Measurements from ENCODE around the gene OR8B3.
A peak's percentile ranks its signal among the peaks of the same experiment; 100 is the strongest.
"Not testable (repeated sequence)": the region's sequence is repeated elsewhere in the genome, so short reads cannot be mapped to it uniquely, and the experiment has no call there.

The OR8B3 gene, protein sequence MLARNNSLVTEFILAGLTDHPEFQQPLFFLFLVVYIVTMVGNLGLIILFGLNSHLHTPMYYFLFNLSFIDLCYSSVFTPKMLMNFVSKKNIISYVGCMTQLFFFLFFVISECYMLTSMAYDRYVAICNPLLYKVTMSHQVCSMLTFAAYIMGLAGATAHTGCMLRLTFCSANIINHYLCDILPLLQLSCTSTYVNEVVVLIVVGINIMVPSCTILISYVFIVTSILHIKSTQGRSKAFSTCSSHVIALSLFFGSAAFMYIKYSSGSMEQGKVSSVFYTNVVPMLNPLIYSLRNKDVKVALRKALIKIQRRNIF

DNA sequence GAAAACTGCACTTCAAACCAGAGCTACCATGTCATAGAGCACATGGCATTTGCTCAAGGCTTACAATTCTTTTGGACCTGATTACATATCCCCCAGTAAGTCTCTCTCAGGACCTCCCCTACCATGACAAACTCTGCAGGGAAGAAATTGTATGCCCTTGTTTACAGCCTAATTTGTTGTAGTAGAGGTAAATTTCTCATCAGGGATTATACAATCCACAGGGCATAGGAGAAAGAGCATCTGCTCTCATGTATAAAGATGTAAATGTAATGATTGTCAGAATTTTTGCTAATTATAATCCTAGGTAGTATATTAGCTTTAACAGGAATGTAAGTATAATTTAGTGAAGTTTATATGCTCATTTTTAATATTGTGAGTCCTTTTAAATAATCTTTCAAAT is at the start of gene OR8B3:
Gene OR8B3, minus strand, starts transcription at position 101 of the 400 bp plus-strand sequence. CDS start 1,673 bp downstream, outside the sequence.
- DNase-seq (ENCODE audit: insufficient read length, low spot score) (no peak), FAIRE-seq (no peak)

DNA sequence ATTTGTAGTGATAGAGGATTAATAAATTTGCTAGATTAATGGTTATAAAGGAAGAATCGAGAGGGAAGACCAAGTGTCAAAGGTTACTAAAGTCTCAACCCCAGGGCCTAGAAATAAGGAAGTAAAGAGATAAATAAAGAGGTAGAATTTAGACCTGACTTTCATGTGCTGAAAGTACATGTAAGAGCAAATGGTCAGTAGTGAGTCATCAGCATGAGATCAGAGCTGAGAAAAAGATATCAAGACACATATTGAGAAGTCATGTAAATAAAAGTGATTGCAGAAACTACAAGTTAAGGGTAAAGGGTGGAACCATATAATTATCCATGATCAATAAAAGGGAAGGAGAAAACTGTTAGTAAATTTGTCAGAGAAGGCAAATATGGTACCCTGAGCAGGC is 48.1 kb upstream of the OR8B3 start:
- FAIRE-seq = no peak
- DNase-seq (ENCODE audit: insufficient read length, low spot score) = no peak

DNA sequence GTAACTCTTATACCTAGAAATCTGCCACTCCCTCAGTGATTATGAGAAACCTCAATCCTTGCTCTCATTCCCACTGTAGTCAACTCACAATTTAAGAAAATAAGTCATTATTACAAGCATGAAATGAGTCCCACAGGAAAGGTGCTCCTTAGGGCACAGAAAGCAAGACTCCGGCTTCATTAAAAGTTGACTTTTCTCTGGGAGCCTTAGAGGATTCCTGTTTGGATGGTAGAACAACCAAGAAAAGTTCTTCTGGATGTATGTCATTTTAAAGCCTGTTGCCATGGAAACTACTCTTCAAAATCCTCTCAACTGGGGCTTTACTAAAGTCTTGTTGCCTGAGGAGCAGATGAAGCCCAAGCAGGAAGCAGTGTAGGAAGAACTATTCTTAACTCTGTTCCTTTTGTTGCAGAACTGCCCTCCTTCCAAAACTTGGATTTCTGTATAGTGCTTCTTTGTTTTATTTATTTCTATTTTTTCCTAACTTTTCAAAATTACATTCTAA is 46.9 kb upstream of the OR8B3 start, which contains the start of gene OR8B8:
Gene OR8B8, minus strand, starts transcription at position 51 of the 505 bp plus-strand sequence. CDS start 4,611 bp downstream, outside the sequence.
- DNase-seq (ENCODE audit: insufficient read length, low spot score) (no peak), FAIRE-seq (no peak)

DNA sequence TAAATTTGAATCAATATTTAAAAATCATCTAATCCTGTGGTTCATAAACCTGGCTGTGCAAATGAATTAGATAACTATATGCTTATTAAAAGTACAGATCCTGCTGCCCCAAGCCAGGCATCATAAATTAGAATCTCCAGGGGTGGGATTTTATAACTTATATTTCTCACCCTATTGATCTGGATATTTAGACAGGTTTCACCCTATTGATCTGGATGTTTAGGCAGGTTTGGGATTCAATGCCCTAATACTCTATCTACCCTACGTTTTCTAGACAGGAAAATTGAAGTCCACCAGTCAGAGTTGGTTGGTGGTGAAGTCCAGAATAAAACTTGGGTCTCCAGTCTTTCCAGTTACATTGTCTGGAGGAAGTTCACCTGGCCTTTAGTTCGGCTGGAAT is 44.0 kb upstream of the OR8B3 start:
- FAIRE-seq (no peak), DNase-seq (ENCODE audit: insufficient read length, low spot score) (no peak)

DNA sequence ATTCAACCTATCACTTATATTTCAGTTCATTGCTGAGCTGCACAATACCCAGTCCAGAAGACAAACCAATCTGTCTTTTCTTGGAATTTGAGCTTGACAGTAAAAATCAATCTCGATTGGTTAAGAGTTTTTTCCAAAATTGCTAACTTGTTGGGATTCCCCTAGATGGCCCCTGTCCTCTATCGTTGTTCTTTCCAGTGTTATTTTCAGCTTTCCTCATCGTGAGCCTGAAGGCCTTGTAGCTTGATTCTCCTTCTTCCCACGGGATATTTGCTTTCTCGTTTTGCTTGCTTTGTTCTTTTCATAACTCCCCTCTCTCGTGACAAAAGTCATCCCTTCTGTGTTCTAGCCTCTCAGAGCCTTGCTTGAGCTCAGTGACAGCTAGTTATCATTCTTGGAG is 43.6 kb upstream of the OR8B3 start:
- DNase-seq (ENCODE audit: insufficient read length, low spot score) = no peak
- FAIRE-seq = no peak

DNA sequence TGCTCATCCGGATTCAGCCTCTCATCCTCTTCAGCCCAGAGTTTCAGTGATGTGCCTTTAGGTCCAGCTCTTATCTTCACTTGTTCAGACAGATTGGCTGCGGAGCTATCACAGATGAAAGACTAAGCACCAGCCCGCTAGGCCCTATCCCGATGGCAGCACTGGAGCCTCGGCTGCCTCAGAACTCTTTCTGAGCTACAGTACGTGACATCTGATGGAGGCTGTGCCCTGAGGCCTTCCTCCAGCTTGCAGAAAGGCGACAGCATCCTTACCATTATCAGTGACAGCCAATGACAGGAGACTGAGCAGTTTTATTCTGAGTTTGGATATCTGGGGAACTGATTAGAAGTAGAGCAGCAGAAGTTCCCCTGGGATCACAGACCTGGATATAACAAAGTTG is 42.7 kb upstream of the OR8B3 start:
- no peak for DNase-seq (ENCODE audit: insufficient read length, low spot score)
- no peak for FAIRE-seq

DNA sequence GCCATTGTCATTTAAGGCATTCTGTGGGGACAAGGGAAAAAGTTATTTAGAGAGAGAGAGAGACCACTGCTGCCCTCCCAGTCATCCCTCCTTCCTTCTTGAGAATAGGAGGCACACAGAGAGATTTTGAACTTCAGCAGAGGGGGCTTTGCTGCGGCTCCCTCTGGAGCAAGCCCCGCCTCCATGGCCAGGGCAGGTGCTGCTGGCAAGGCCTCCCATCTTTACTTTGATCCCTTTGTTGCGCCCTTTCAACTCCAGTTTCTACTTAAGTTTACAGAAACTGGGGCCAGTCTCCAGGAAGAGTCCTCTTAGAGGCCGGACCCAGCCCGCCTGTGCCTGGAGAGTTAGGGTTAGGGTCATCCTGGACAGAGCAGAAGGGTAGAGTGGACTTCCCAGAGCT is 42.3 kb upstream of the OR8B3 start:
- no peak for DNase-seq (ENCODE audit: insufficient read length, low spot score)
- no peak for FAIRE-seq

DNA sequence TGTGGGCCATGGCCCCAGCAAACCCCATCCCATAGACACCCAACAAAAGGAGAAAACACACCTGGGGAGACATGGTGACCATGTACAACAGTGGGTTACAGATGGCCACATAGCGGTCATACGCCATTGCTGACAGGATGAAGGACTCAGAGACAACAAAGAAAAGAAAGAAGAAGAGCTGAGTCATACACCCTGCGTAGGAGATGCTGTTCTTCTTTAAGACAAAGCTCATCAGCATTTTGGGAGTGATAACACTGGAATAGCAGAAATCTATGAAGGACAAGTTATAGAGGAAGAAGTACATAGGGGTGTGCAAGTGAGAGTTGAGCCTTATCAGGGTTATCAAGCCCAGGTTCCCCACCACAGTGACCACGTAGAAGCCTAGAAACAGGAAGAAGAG is 41.8 kb upstream of the OR8B3 start:
- DNase-seq (ENCODE audit: insufficient read length, low spot score) (no peak), FAIRE-seq (no peak)

DNA sequence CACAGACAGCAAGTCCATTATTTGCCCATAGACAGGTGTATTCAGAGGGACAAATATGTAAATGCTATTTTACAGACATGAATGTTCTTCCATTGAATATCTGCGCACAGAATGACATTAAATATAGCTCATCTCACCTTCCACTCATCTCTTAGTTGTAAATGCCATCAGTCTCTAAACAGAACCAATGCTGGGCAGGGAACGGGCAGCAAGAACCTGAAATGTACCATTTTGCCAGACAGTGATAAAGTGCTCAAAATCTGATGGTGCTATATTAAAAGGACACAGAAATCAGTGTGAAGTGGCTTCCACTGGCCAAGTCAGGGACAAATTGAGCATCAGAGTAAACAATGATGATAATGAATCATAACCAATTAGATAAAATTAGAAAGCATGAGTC is 35.9 kb upstream of the OR8B3 start:
- DNase-seq (ENCODE audit: insufficient read length, low spot score) (no peak), FAIRE-seq (no peak)

DNA sequence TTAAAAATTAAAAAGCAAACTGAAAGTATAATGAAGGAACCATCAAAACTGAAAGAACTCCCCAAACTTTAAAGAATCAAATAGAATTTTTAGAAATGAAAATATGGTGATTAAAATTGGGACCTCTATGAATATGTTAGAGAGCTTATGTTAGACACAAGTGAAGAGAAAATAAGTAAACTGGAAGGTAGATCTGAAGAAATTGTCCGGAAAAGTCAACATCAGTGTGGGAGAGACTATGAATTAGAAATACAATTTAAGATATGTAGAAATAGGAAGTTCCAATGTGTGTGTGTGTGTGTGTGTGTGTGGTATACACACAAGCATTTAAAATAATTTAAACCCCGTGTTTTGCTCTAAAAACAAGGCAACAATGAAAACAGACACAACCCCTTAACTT is 30.8 kb upstream of the OR8B3 start:
- DNase-seq (ENCODE audit: insufficient read length, low spot score) = no peak
- no peak for FAIRE-seq

DNA sequence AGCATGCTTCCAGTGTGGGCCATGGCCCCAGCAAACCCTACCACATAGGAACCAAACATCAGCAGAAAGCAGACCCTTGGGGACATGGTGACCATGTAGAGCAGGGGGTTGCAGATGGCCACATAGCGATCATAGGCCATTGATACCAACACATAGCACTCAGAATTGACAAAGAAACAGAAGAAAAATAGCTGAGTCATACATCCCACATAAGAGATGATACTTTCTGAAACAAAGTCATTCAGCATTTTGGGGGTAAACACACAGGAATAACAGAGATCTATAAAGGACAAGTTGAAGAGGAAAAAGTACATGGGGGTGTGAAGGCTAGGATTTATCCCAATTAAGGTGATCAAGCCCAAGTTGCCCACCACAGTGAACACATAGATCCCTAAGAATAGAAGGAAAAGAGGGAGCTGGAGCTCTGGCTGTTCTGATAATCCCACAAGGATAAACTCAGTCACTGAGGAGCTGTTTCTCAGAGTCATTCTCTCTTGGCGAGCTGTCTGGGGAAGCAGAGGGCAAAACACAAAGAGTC is 25.6 kb upstream of the OR8B3 start, which contains the start of gene OR8B4:
Gene OR8B4, minus strand, starts transcription at position 488 of the 538 bp plus-strand sequence. Its CDS starts 0 bp downstream, at position 488.
- FAIRE-seq (no peak), DNase-seq (ENCODE audit: insufficient read length, low spot score) (no peak)

DNA sequence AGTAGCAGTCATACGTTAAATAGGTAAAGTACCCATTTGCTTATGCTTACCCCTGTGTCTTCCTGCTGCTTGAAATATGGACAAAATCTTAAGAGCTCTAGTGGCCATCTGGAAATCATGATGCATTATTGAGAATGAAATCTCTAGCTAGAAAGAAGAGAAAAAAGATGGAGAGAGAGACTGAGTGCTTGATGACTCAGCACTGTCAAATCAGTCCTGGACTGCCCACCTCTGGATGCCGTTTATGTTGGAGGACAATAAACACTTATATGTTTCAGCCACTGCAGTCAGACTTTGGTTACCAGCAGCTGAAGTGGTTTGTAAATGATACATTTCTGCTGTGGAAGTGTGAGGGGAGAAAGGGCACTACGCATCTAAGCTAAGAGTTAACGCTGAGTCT is 22.2 kb upstream of the OR8B3 start:
- no peak for DNase-seq (ENCODE audit: insufficient read length, low spot score)
- no peak for FAIRE-seq

DNA sequence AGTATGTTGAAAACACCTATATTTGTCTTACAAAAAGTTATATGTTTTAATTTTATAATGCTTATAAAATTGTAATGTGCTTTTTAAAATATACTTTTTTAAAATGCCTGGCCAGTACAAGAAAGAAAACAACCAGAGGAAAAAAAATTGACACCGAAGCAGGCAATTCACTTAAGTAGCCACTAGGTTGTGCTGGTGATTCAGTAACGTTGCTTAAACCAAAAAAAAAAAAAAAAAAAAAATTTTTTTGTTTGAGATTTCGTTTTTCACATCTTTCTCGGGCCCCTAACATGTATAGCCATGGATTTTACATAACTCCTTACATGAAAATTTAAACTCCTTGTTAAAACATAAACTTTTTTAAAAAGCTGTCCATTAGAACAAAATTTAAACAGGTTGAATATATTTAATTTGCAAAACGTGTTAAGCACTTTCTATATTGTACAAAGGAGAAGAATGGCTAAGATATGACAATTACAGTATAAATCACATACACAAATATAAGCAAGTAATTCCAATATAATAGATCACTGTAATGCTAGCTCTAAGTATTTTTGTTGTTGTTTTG is 16.6 kb upstream of the OR8B3 start:
- DNase-seq (ENCODE audit: insufficient read length, low spot score) (peak; percentile 8), FAIRE-seq (peak; percentile 45)

DNA sequence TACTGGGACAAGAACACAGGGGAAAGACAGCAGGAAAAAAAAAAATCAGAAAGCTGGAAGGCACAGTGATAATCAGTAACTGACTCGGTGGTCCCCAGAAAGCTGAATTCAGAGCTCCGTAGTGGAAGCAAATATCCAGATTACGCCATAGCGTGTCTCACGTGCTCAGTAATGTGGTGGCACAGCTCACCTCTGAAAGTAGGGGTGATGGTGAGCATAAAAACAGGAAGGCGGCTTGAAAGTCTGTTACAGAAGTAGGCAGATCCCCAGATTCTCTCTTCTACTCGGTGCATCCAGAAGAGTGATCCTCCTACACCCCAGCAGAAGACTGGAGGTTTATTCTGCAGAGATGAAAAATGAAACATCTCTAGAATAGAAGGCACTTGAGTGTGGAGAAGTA is 11.1 kb upstream of the OR8B3 start:
- DNase-seq (ENCODE audit: insufficient read length, low spot score) = no peak
- no peak for FAIRE-seq

DNA sequence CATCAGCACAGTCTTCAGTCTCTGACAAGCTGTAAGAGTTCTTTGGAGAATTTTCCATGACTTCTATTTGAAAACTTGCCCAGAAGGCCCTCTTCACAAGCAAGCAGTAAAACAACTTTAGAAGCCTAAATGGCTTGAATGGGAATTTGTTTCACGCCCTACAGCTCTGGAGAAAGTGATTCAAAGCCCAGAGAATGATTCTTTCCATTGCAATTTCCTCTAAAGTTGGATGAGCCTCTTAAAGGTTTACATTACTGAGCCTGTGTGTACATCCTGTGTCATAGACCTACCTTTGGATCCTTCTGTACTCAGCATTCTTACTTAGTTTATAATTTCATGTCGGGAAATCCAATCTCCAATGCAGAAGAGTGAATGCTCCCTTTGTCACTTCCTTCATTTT is 6.8 kb upstream of the OR8B3 start:
- DNase-seq (ENCODE audit: insufficient read length, low spot score) = no peak
- FAIRE-seq = no peak

DNA sequence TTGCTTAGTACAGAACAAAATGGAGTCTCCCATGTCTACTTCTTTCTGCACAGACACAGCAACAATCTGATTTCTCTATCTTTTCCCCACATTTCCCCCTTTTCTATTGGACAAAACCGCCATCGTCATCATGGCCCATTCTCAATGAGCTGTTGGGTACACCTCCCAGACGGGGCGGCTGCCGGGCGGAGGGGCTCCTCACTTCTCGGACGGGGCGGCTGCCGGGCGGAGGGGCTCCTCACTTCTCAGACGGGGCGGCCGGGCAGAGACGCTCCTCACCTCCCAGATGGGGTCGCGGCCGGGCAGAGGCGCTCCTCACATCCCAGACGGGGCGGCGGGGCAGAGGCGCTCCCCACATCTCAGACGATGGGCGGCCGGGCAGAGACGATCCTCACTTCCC is 4.4 kb upstream of the OR8B3 start:
- not testable (repeated sequence) for DNase-seq (ENCODE audit: insufficient read length, low spot score); FAIRE-seq

DNA sequence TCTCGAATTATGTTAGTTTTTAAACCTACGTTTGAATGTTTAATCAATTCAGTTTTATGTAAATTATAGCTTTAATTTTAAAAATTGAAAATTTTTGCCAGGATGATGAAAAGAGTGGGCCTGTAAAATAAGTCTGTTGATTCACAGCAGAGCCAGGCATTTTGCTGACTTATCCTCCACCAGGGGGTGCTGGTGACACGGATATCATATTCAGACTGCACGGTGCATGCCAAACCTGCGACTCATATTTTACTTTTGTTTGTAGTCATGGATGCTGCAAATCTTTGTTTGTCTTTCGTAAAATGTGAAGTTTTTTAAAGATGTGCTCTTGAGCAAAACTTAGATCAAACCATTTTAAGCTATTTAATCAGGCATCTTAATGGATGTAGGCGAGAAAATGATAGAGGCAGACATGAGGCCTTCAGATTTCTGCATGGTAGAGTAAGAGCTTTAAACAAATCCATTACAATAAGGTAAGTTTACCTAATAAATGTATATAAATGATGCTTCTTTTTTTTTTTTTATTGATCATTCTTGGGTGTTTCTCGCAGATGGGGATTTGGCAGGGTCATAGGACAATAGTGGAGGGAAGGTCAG is 3.6 kb upstream of the OR8B3 start:
- FAIRE-seq (peak; percentile 78), DNase-seq (ENCODE audit: insufficient read length, low spot score) (peak; percentile 30)

DNA sequence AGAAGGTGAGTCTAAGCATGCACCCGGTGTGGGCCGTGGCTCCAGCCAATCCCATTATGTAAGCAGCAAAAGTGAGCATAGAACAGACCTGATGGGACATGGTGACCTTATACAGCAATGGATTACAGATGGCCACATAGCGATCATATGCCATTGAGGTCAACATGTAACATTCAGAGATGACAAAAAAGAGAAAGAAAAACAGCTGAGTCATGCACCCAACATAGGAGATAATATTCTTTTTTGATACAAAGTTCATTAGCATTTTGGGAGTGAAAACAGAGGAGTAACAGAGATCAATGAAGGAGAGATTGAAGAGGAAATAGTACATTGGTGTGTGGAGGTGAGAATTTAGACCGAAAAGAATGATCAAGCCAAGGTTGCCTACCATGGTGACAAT is 2.0 kb downstream of the OR8B3 start:
- DNase-seq (ENCODE audit: insufficient read length, low spot score); FAIRE-seq: not testable (repeated sequence)

DNA sequence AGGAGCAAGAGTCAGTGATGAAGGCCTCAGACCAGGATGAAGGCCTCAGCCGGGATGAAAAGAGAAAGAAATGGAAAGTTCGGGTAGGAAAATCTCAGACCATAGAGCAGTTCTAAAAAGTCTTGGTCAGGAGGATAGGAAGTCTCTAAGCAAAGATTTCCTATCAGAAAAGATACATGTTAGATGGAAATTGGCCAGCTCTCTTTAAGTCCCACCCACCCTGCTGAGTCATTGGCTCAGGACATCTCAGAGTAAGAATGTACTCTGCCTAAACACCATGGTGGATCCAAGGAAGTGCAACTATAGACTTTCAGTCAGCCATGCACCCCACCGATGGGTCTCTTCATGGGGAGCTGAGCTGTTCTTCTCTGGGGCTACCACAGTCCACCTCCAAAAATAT is 4.4 kb downstream of the OR8B3 start:
- DNase-seq (ENCODE audit: insufficient read length, low spot score) (no peak), FAIRE-seq (no peak)

DNA sequence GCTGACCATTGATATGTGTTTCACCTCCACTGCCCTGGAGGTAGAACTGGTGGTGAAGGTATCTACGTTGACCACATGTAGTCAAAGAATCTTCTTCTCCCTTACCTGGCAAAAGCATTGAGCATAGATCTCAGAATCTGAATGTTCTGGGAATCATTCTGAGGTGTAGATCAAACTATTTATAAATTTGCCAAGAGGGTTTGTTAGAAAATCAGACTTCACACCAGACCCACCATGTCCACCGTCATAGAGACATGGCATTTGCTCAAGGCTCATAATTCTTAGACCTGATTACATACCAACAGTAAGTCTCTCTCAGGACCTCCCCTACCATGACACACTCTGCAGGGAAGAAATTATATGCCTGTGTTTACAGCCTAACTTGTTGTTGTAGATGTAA is 14.4 kb downstream of the OR8B3 start, which contains the start of gene OR8B2:
Gene OR8B2, minus strand, starts transcription at position 101 of the 400 bp plus-strand sequence. CDS start 1,156 bp downstream, outside the sequence.
- DNase-seq (ENCODE audit: insufficient read length, low spot score) (no peak), FAIRE-seq (no peak)

DNA sequence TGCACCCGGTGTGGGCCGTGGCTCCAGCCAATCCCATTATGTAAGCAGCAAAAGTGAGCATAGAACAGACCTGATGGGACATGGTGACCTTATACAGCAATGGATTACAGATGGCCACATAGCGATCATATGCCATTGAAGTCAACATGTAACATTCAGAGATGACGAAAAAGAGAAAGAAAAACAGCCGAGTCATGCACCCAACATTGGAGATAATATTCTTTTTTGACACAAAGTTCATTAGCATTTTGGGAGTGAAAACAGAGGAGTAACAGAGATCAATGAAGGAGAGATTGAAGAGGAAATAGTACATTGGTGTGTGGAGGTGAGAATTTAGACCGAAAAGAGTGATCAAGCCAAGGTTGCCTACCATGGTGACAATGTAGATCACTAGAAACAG is 16.0 kb downstream of the OR8B3 start:
- FAIRE-seq; DNase-seq (ENCODE audit: insufficient read length, low spot score): not testable (repeated sequence)

Measured in GM19239 (cell line).